ENCODE data around the gene ATAD3C. TPM values are rescaled to one million over a fixed set of nuclear protein-coding genes. Genes with fewer than 3 reads are reported as not detected.
A peak's percentile ranks its signal among the peaks of the same experiment; 100 is the strongest.
"Not testable (repeated sequence)": the region's sequence is repeated elsewhere in the genome, so short reads cannot be mapped to it uniquely, and the experiment has no call there.

Gene ATAD3C
- polyA plus RNA-seq, 1 donor (not counting 4 experiments of a cell fraction or from before 2014, with no cell fraction given) = 0.39 TPM

DNA sequence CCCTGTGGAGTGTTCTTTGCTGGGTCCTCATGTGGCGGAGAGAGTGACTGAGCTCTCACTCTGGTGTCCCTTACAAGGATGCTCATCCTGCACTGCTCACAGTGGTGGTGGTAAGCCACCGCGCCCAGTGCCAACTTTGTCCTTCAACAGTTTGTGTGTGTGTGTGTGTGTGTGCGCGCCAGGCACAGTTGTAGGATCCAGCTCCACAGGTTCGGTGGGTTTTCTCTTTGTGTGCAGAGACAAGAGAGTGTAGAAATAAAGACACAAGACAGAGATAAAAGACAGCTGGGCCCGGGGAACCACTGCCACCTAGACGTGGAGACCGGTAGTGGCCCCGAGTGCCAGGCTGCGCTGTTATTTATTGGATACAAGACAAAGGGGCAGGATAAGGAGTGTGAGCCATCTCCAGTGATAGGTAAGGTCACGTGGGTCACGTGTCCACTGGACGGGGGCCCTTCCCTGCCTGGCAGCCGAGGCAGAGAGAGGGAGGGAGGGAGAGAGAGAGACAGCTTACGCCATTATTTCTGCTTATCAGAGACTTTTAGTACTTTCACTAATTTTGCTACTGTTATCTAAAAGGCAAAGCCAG, 55.4 kb downstream of the ATAD3C start:
- Histone ChIP-seq H3K9ac (ENCODE audit: control insufficient read depth, extremely low read depth, insufficient read depth, low read length) (peak overlapping the region; percentile 40), H3K27ac (ENCODE audit: control insufficient read depth, insufficient read depth, low read length) (peak overlapping the region; percentile 30), H3K4me2 (ENCODE audit: control insufficient read depth, extremely low read depth, insufficient read depth, low read depth, low read length) (peak overlapping the region; percentile 16), H2AFZ (ENCODE audit: control insufficient read depth, low read length) (peak overlapping the region; percentile 3)
- H4K20me1 ChIP-seq (ENCODE audit: control insufficient read depth, extremely low read depth, insufficient read depth, low read length); H3K36me3 ChIP-seq (ENCODE audit: control insufficient read depth in 2 of 2, extremely low read depth in 1 of 2, insufficient read depth in 2 of 2, low read length in 2 of 2); FAIRE-seq; H3K27me3 ChIP-seq (ENCODE audit: control insufficient read depth, extremely low read depth, insufficient read depth, low read length); H3K4me3 ChIP-seq (ENCODE audit: control insufficient read depth in 2 of 3, extremely low read depth in 1 of 3, insufficient read depth in 2 of 3, low read depth in 1 of 3, low read length in 3 of 3); dilution Hi-C loops (cut with MboI; ENCODE audit: extremely low pct_ligation_motif_present, low sequenced_read_pairs); H3K9me1 ChIP-seq (ENCODE audit: control insufficient read depth, extremely low read depth, insufficient read depth, low read length); H3K9me3 ChIP-seq (ENCODE audit: control insufficient read depth, low read depth, low read length); H3K4me1 ChIP-seq (ENCODE audit: control insufficient read depth, extremely low read depth, insufficient read depth, low read length); H3K79me2 ChIP-seq (ENCODE audit: control insufficient read depth, insufficient read depth, low read length): not testable (repeated sequence)
- TF ChIP-seq, protein P1, sequence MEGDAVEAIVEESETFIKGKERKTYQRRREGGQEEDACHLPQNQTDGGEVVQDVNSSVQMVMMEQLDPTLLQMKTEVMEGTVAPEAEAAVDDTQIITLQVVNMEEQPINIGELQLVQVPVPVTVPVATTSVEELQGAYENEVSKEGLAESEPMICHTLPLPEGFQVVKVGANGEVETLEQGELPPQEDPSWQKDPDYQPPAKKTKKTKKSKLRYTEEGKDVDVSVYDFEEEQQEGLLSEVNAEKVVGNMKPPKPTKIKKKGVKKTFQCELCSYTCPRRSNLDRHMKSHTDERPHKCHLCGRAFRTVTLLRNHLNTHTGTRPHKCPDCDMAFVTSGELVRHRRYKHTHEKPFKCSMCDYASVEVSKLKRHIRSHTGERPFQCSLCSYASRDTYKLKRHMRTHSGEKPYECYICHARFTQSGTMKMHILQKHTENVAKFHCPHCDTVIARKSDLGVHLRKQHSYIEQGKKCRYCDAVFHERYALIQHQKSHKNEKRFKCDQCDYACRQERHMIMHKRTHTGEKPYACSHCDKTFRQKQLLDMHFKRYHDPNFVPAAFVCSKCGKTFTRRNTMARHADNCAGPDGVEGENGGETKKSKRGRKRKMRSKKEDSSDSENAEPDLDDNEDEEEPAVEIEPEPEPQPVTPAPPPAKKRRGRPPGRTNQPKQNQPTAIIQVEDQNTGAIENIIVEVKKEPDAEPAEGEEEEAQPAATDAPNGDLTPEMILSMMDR (optimal IDR thresholded peaks at IDR 0.05 in 1 of 3, IDR thresholded peaks at IDR 0.05 in 1 of 3, conservative IDR thresholded peaks at IDR 0.05 in 1 of 3; ENCODE audit: extremely low read depth in 1 of 3, insufficient read depth in 2 of 3, low read length in 3 of 3) = peak; percentile 45 to 66 (median 58)
- DNase-seq (ENCODE audit: low read depth, low spot score) = peak; percentile 41

DNA sequence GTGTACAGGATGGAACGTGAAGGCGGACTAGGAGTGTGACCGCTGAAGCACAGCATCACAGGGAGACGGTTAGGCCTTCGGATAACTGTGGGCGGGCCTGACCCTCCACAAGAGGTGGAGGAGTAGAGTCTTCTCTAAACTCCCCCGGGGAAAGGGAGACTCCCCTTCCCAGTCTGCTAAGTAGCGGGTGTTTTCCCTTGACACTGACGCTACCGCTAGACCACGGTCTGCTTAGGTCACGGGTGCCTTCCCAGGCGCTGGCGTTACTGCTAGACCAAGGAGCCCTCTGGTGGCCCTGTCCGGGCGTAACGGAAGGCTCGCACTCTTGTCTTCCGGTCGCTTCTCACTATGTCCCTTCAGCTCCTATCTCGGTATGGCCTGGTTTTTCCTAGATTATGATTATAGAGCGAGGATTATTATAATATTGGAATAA, 55.9 kb downstream of the ATAD3C start:
- H3K4me3 ChIP-seq (ENCODE audit: control insufficient read depth in 2 of 3, extremely low read depth in 1 of 3, insufficient read depth in 2 of 3, low read depth in 1 of 3, low read length in 3 of 3); H3K4me1 ChIP-seq (ENCODE audit: control insufficient read depth, extremely low read depth, insufficient read depth, low read length); dilution Hi-C loops (cut with MboI; ENCODE audit: extremely low pct_ligation_motif_present, low sequenced_read_pairs); H3K9me1 ChIP-seq (ENCODE audit: control insufficient read depth, extremely low read depth, insufficient read depth, low read length); H3K9me3 ChIP-seq (ENCODE audit: control insufficient read depth, low read depth, low read length); H3K27me3 ChIP-seq (ENCODE audit: control insufficient read depth, extremely low read depth, insufficient read depth, low read length); FAIRE-seq; H4K20me1 ChIP-seq (ENCODE audit: control insufficient read depth, extremely low read depth, insufficient read depth, low read length); H3K79me2 ChIP-seq (ENCODE audit: control insufficient read depth, insufficient read depth, low read length); DNase-seq (ENCODE audit: low read depth, low spot score); H3K36me3 ChIP-seq (ENCODE audit: control insufficient read depth in 2 of 2, extremely low read depth in 1 of 2, insufficient read depth in 2 of 2, low read length in 2 of 2); H2AFZ ChIP-seq (ENCODE audit: control insufficient read depth, low read length): not testable (repeated sequence)
- TF ChIP-seq, protein P1 (optimal IDR thresholded peaks at IDR 0.05 in 1 of 3, IDR thresholded peaks at IDR 0.05 in 1 of 3, conservative IDR thresholded peaks at IDR 0.05 in 1 of 3; ENCODE audit: extremely low read depth in 1 of 3, insufficient read depth in 2 of 3, low read length in 3 of 3) = peak in 2 of 3 experiments; percentile 8 to 10
- peak overlapping the region; percentile 40 for H3K9ac ChIP-seq (ENCODE audit: control insufficient read depth, extremely low read depth, insufficient read depth, low read length)
- peak overlapping the region; percentile 27 for H3K4me2 ChIP-seq (ENCODE audit: control insufficient read depth, extremely low read depth, insufficient read depth, low read depth, low read length)
- peak overlapping the region; percentile 30 for H3K27ac ChIP-seq (ENCODE audit: control insufficient read depth, insufficient read depth, low read length)

DNA sequence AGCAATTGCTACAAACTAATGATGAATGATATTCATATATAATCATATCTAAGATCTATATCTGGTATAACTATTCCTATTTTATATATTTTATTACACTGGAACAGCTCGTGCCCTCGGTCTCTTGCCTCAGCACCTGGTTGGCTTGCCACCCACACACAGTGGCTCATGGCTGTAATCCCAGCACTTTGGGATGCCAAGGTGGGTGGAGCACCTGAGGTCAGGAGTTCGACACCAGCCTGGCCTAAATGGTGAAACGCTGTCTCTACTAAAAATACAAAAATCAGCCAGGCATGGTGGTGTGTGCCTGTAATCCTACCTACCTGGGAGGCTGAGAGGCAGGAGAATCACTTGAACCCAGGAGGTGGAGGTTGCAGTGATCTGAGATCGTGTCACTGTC, 56.3 kb downstream of the ATAD3C start:
- H3K9me3 ChIP-seq (ENCODE audit: control insufficient read depth, low read depth, low read length); H4K20me1 ChIP-seq (ENCODE audit: control insufficient read depth, extremely low read depth, insufficient read depth, low read length); H3K4me3 ChIP-seq (ENCODE audit: control insufficient read depth in 2 of 3, extremely low read depth in 1 of 3, insufficient read depth in 2 of 3, low read depth in 1 of 3, low read length in 3 of 3); H3K9ac ChIP-seq (ENCODE audit: control insufficient read depth, extremely low read depth, insufficient read depth, low read length); H3K9me1 ChIP-seq (ENCODE audit: control insufficient read depth, extremely low read depth, insufficient read depth, low read length); H3K79me2 ChIP-seq (ENCODE audit: control insufficient read depth, insufficient read depth, low read length); H3K36me3 ChIP-seq (ENCODE audit: control insufficient read depth in 2 of 2, extremely low read depth in 1 of 2, insufficient read depth in 2 of 2, low read length in 2 of 2); FAIRE-seq; H3K27me3 ChIP-seq (ENCODE audit: control insufficient read depth, extremely low read depth, insufficient read depth, low read length); H3K4me1 ChIP-seq (ENCODE audit: control insufficient read depth, extremely low read depth, insufficient read depth, low read length); dilution Hi-C loops (cut with MboI; ENCODE audit: extremely low pct_ligation_motif_present, low sequenced_read_pairs); DNase-seq (ENCODE audit: low read depth, low spot score): not testable (repeated sequence)
- peak overlapping the region; percentile 27 for H3K4me2 ChIP-seq (ENCODE audit: control insufficient read depth, extremely low read depth, insufficient read depth, low read depth, low read length)
- peak overlapping the region; percentile 1 for H2AFZ ChIP-seq (ENCODE audit: control insufficient read depth, low read length)
- peak overlapping the region; percentile 26 for H3K27ac ChIP-seq (ENCODE audit: control insufficient read depth, insufficient read depth, low read length)
